GM23248 (cell line): Measurements from ENCODE around the gene CDH1. TPM values are rescaled to one million over a fixed set of nuclear protein-coding genes. Genes with fewer than 3 reads are reported as not detected.

Experiments
- DNase-seq: peaks from one replicate; pipeline ENCODE4 v3.0.0-alpha.2; 2015
- H2AFZ ChIP-seq: fragments of 200-600 bp; sonication (generic); 2 replicates; pipeline ENCODE4 v1.6.1; 2016; ENCODE audit warnings: antibody characterized with exemption
- H3F3A ChIP-seq: fragments of 200-600 bp; sonication (generic); 2 replicates; pipeline ENCODE4 v1.6.1; 2016; ENCODE audit warnings: mild to moderate bottlenecking, antibody characterized with exemption, mixed run types; ENCODE audit not compliant: insufficient read depth
- H3K27ac ChIP-seq: fragments of 200-600 bp; sonication (generic); 2 replicates; pipeline ENCODE4 v1.5.1; 2016; ENCODE audit warnings: mild to moderate bottlenecking
- H3K27me3 ChIP-seq: fragments of 200-600 bp; sonication (generic); replicated peaks from 2 replicates; pipeline ENCODE4 v1.6.1; 2016; ENCODE audit warnings: mild to moderate bottlenecking; ENCODE audit not compliant: insufficient read depth
- H3K36me3 ChIP-seq: fragments of 200-600 bp; sonication (generic); 2 replicates; pipeline ENCODE4 v1.6.1; 2016; ENCODE audit warnings: low read depth, mild to moderate bottlenecking
- H3K4me1 ChIP-seq: fragments of 200-600 bp; sonication (generic); 2 replicates; pipeline ENCODE4 v1.6.1; 2016; ENCODE audit warnings: mild to moderate bottlenecking; ENCODE audit not compliant: insufficient read depth
- H3K4me2 ChIP-seq: fragments of 200-600 bp; sonication (generic); one replicate; pipeline ENCODE4 v1.6.1; 2016; ENCODE audit warnings: mild to moderate bottlenecking; ENCODE audit not compliant: unreplicated experiment
- H3K4me3 ChIP-seq: fragments of 200-600 bp; sonication (generic); 2 replicates; pipeline ENCODE4 v1.5.1; 2016; ENCODE audit warnings: mild to moderate bottlenecking
- H3K79me2 ChIP-seq: fragments of 200-600 bp; sonication (generic); 2 replicates; pipeline ENCODE4 v1.6.1; 2016; ENCODE audit warnings: mild to moderate bottlenecking; ENCODE audit not compliant: insufficient read depth
- H3K9ac ChIP-seq: fragments of 200-600 bp; sonication (generic); 2 replicates; pipeline ENCODE4 v1.6.1; 2016; ENCODE audit warnings: mild to moderate bottlenecking
- H3K9me2 ChIP-seq: fragments of 200-600 bp; sonication (generic); 2 replicates; pipeline ENCODE4 v1.6.1; 2016; ENCODE audit warnings: mixed run types, mild to moderate bottlenecking, moderate library complexity; ENCODE audit not compliant: insufficient read depth
- H3K9me3 ChIP-seq: fragments of 200-600 bp; sonication (generic); one replicate; pipeline ENCODE4 v1.6.1; 2017; ENCODE audit warnings: low read depth
- H4K20me1 ChIP-seq: fragments of 200-600 bp; sonication (generic); 2 replicates; pipeline ENCODE4 v1.6.0; 2016; ENCODE audit not compliant: insufficient read depth
- EZH2 ChIP-seq: fragments of 200-600 bp; sonication (generic); IDR thresholded peaks from 2 replicates; pipeline ENCODE4 v1.6.1; 2018; ENCODE audit warnings: antibody characterized with exemption, mild to moderate bottlenecking; ENCODE audit not compliant: insufficient read depth, poor library complexity, severe bottlenecking
- EZH2phosphoT487 ChIP-seq: fragments of 200-600 bp; sonication (generic); IDR thresholded peaks from 2 replicates; pipeline ENCODE4 v1.6.1; 2018; ENCODE audit warnings: antibody characterized with exemption, moderate library complexity, mild to moderate bottlenecking, low read depth; ENCODE audit not compliant: insufficient read depth
- WGBS, 2 experiments: methylation state at CpG; one replicate each; pipeline ENCODE4 v1.1.6; 2015 to 2017; ENCODE audit warnings: low lambda C conversion rate in 2 of 2, low coverage in 1 of 2; ENCODE audit errors: missing lambda C conversion rate in 2 of 2; 5-methylcytosine and 5-hydroxymethylcytosine counted together
- in situ Hi-C: fragments of 300-500 bp; cut with MboI; formaldehyde crosslinking; loops from 2 replicates; pipeline ENCODE4 v1.15.0; 2020
- polyA plus RNA-seq: library from polyadenylated mRNA; unstranded; fragments of >200 nt; fragmentation: Nextera tagmentation; extraction: Ambion mirVana; gene quantifications from 2 replicates; pipeline ENCODE4 v1.2.1, GENCODE V29; 2016
- total RNA-seq: library from RNA; depleted of rRNA; stranded (reverse); fragments of >200 nt; shearing (Covaris generic); gene quantifications from 2 replicates; pipeline ENCODE4 v1.2.3, GENCODE V29; 2014

CDH1 gene
- total and polyA plus RNA-seq, 2 experiments from 2014 or later, result 0.04 TPM; not detected in 1

DNA sequence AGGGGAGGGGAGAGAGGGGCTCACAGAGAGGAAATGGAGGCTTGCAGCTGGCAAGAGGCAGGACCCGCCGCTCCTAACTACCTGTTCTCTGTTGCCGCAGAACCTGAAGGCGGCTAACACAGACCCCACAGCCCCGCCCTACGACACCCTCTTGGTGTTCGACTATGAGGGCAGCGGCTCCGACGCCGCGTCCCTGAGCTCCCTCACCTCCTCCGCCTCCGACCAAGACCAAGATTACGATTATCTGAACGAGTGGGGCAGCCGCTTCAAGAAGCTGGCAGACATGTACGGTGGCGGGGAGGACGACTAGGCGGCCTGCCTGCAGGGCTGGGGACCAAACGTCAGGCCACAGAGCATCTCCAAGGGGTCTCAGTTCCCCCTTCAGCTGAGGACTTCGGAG lies 39.0 kb upstream of the CDH1 start:
- DNase-seq, result no peak
- Histone ChIP-seq H3K27ac (no peak overlapping the region), H3F3A (no peaks in the 10 kb centered on the region), H3K9me2 (no peaks in the 10 kb centered on the region), H3K9me3 (no peaks in the 10 kb centered on the region), H4K20me1 (no peaks in the 10 kb centered on the region), H3K4me2 (no peak overlapping the region), H2AFZ (no peak overlapping the region), H3K4me3 (no peak overlapping the region), H3K4me1 (no peaks in the 10 kb centered on the region), H3K27me3 (peaks cover 20% of the 10 kb centered on the region), H3K79me2 (no peaks in the 10 kb centered on the region), H3K36me3 (no peaks in the 10 kb centered on the region), H3K9ac (no peak overlapping the region)
- TF ChIP-seq EZH2phosphoT487 (no peak), EZH2 (no peak)
- WGBS, 2 experiments, result 80 to 83% methylated on average over 21 to 23 of the region's 23 CpGs
- in situ Hi-C loops, result no loop called here

DNA sequence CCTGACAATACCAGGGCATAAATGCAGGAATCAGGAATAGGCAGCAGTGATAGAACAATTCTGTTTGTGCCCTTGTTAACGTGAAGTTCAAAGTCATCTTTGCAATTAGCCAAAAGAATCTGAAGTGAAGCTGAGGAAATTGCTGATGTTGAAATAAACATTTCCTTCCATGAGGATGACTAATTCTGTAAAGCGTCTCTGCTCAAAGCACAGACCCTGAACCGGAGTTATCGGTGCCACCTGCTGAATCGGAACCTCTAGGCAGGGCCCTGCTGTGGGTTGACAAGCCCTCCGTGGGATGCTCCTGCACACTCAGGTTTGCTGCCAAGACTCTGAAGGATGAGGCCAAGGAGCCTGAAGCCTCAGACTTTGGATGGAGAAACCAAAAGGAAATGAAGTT lies 37.0 kb upstream of the CDH1 start:
- DNase-seq, result peak; percentile 54

DNA sequence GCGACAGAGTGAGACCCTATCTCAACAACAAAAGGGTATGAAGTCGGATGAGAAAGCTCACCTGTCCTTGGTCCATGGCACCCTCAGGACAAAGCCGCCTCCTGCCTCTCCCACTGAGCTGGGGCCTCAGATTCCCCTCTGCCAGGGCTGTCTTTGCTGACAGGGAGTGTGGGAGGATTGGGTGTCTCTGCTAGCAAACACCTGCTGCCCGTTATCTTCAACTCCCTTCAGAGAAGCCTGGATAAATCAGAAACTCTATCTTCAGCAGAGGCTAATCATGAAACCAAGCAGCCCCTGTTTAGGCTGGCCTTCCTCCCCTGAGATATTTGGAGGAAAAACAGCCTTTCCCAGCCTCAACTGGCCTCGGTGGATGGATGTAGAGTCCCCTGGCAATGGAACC lies 36.3 kb upstream of the CDH1 start:
- TF ChIP-seq EZH2phosphoT487, result no peak
- TF ChIP-seq EZH2, result no peak
- H3F3A ChIP-seq, result no peaks in the 10 kb centered on the region
- no peaks in the 10 kb centered on the region for H3K4me1 ChIP-seq
- no peaks in the 10 kb centered on the region for H3K79me2 ChIP-seq
- peaks cover 17% of the 10 kb centered on the region for H3K27me3 ChIP-seq
- no peak overlapping the region for H3K27ac ChIP-seq
- in situ Hi-C loops, result loop anchor here (25.0 kb wide), 1 partner anchor 411 kb away; the partner anchor contains the start of gene HAS3
- DNase-seq, result no peak
- no peak overlapping the region for H3K9ac ChIP-seq
- no peaks in the 10 kb centered on the region for H3K9me2 ChIP-seq
- no peaks in the 10 kb centered on the region for H3K9me3 ChIP-seq
- no peaks in the 10 kb centered on the region for H3K36me3 ChIP-seq
- no peak overlapping the region for H3K4me2 ChIP-seq
- 64 to 71% methylated on average over 5 of the region's 5 CpGs for WGBS, 2 experiments
- H4K20me1 ChIP-seq, result no peaks in the 10 kb centered on the region
- H2AFZ ChIP-seq, result no peak overlapping the region
- no peak overlapping the region for H3K4me3 ChIP-seq

More for the DNA sequence above, 37.0 kb upstream of the CDH1 start:
- 55 to 59% methylated on average over 6 of the region's 6 CpGs for WGBS, 2 experiments
- H3K36me3 ChIP-seq, result no peaks in the 10 kb centered on the region
- no peaks in the 10 kb centered on the region for H3F3A ChIP-seq
- no peak overlapping the region for H3K4me3 ChIP-seq
- no peaks in the 10 kb centered on the region for H3K4me1 ChIP-seq
- H3K4me2 ChIP-seq, result no peak overlapping the region
- H3K9ac ChIP-seq, result no peak overlapping the region
- peaks cover 17% of the 10 kb centered on the region for H3K27me3 ChIP-seq
- no peaks in the 10 kb centered on the region for H4K20me1 ChIP-seq
- in situ Hi-C loops, result loop anchor here (25.0 kb wide), 1 partner anchor 412 kb away; the partner anchor contains the start of gene HAS3
- H3K79me2 ChIP-seq, result no peaks in the 10 kb centered on the region
- no peaks in the 10 kb centered on the region for H3K9me3 ChIP-seq
- TF ChIP-seq EZH2 (no peak), EZH2phosphoT487 (no peak)
- H2AFZ ChIP-seq, result no peak overlapping the region
- no peaks in the 10 kb centered on the region for H3K9me2 ChIP-seq
- H3K27ac ChIP-seq, result no peak overlapping the region

DNA sequence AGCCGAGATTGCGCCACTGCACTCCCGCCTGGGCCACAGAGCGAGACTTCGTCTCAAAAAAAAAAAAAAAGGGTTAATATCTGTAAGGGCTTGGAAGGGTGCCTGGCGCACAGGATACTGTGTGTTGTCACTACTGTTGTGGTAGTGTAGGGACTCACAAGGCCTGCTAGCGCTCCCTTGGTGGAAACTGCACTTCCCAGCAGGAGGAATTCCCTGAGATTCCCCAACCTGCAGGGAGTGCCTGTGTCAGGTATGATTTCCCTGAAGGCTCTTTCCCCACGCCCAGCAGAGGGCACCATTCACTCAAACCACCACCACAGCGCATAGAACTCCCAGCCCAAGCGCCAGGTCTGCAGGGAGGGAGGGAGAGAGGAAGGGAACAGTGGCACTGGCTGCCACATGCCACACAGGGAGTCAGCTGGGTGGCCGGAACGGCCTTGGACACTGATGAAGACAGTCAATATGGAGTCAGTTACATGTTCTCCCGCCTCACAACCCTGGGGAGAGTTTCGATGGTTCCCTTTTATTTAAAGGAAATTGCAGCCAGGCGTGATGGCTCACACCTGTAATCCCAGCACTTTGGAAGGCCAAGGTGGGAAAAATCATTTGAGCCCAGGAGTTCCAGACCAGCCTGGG lies 32.7 kb upstream of the CDH1 start:
- Histone ChIP-seq H3K27ac (no peak overlapping the region), H3K9me3 (no peaks in the 10 kb centered on the region), H3K79me2 (no peaks in the 10 kb centered on the region), H3K9ac (no peak overlapping the region), H3K36me3 (no peaks in the 10 kb centered on the region), H3F3A (no peaks in the 10 kb centered on the region), H3K27me3 (peaks cover 3% of the 10 kb centered on the region; the same call in 1 of the 2 replicates), H3K4me2 (no peak overlapping the region), H3K9me2 (no peaks in the 10 kb centered on the region), H3K4me1 (no peaks in the 10 kb centered on the region), H3K4me3 (no peak overlapping the region), H4K20me1 (no peaks in the 10 kb centered on the region), H2AFZ (no peak overlapping the region)
- 32 to 34% methylated on average over 13 to 15 of the region's 15 CpGs for WGBS, 2 experiments
- no peak for TF ChIP-seq EZH2
- no peak for TF ChIP-seq EZH2phosphoT487
- DNase-seq, result peak; percentile 76
- in situ Hi-C loops, result loop anchor here (25.0 kb wide), 1 partner anchor 408 kb away; the partner anchor contains the start of gene HAS3
